ENCODE results near the gene TCOF1.

TCOF1 gene

GRCh38 chr5:150443242-150444075, 86.0 kb downstream of the TCOF1 start:
- CTCF ChIA-PET, result interaction anchor here (0.6 to 1.5 kb wide), 2 partner anchors 7 to 256 kb away, joined by 4 to 6 read pairs; no protein-coding TSS in a partner anchor
- peak overlapping the region; percentile 25; the same call in 1 of the 2 replicates for H3K27ac ChIP-seq
- no peak for DNase-seq (ENCODE audit: low spot score)
- POLR2A ChIA-PET (ENCODE audit: low non-redundant PET), result no interaction called here
- no peak for TF ChIP-seq CTCF (conservative IDR thresholded peaks at IDR 0.05; ENCODE audit: low read depth)

- ChIA-PET POLR2A (ENCODE audit: low non-redundant PET) (no interaction called here), CTCF (interaction anchor here (0.6 to 1.5 kb wide), 2 partner anchors 9 to 51 kb away, joined by 4 to 6 read pairs; no protein-coding TSS in a partner anchor)
- TF ChIP-seq CTCF (conservative IDR thresholded peaks at IDR 0.05; ENCODE audit: low read depth), result no peak
- H3K27ac ChIP-seq, result peak overlapping the region; percentile 25
- no peak for DNase-seq (ENCODE audit: low spot score)
These were observed 87.3 kb downstream of the TCOF1 start for GRCh38 chr5:150444770-150445169.

DNA sequence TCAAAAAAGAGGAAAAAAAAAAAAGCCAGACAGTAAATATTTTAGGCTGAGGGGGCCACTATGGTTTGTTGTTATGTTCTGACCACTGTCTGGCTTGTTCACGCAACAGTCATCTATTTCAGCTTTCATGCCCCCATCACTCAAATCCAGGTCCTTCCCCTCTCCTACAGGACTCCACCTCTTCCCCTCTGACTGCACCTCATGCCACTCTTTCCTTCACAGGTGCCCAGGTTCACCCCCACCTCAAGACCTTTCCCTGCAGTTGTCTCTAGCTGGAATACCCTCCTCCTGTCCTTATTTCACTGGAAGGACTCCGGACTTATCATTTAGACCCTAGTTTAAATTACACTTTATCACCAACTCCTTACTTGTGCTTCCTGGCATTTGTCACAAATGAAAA, 88.6 kb downstream of the TCOF1 start:
- ChIA-PET CTCF (interaction anchor here (0.6 to 2.6 kb wide), 3 partner anchors 10 to 606 kb away, joined by 3 to 8 read pairs (median 6); no protein-coding TSS in a partner anchor), POLR2A (ENCODE audit: low non-redundant PET) (no interaction called here)
- no peak for DNase-seq (ENCODE audit: low spot score)
- peak overlapping the region; percentile 60 for H3K27ac ChIP-seq
- TF ChIP-seq CTCF (conservative IDR thresholded peaks at IDR 0.05; ENCODE audit: low read depth), result no peak

DNA sequence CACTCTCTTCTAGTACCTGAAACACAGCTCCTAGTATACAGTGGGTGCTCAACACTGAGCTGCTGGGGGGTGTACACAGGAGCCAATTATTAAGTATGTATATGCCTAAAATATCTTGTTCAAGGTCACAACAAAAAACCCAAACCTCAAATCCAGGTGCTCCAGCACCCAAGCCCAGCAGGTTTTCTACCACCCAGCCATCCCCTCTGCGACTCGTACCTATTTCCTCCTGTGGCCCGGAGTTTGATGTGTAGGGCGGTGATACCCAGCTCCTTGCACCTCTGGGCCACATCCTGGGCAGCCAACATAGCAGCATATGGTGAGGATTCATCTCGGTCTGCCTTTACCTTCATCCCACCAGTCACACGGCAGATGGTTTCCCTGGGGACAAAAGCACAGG, 89.1 kb downstream of the TCOF1 start:
- ChIA-PET POLR2A (ENCODE audit: low non-redundant PET) (no interaction called here), CTCF (interaction anchor here (0.8 to 2.6 kb wide), 2 partner anchors 10 to 193 kb away, joined by 6 to 8 read pairs; no protein-coding TSS in a partner anchor)

GRCh38 chr5:150447188-150447587, 89.7 kb downstream of the TCOF1 start:
- POLR2A ChIA-PET (ENCODE audit: low non-redundant PET), result no interaction called here
- H3K27ac ChIP-seq, result peak overlapping the region; percentile 60; the same call in 1 of the 2 replicates
- DNase-seq (ENCODE audit: low spot score), result no peak
- CTCF ChIA-PET, result interaction anchor here (2.6 kb wide), 1 partner anchor 11 kb away, joined by 8 read pairs; no protein-coding TSS in a partner anchor
- TF ChIP-seq CTCF (conservative IDR thresholded peaks at IDR 0.05; ENCODE audit: low read depth), result no peak

More for the DNA sequence above, 89.1 kb downstream of the TCOF1 start:
- peak overlapping the region; percentile 60 for H3K27ac ChIP-seq
- TF ChIP-seq CTCF (conservative IDR thresholded peaks at IDR 0.05; ENCODE audit: low read depth), result no peak
- no peak for DNase-seq (ENCODE audit: low spot score)

GRCh38 chr5:150448334-150448733, 90.8 kb downstream of the TCOF1 start:
- DNase-seq (ENCODE audit: low spot score), result no peak
- H3K27ac ChIP-seq, result no peak overlapping the region
- ChIA-PET POLR2A (ENCODE audit: low non-redundant PET) (no interaction called here), CTCF (interaction anchor here (0.5 kb wide), 1 partner anchor 233 kb away, joined by 3 read pairs; no protein-coding TSS in a partner anchor)
- no peak for TF ChIP-seq CTCF (conservative IDR thresholded peaks at IDR 0.05; ENCODE audit: low read depth)
